NCI-H446 treated with DMSO at 0.1 percent for 48 hours (cell line): ENCODE results near the gene OR10H1.
"Not testable (repeated sequence)": the region's sequence is repeated elsewhere in the genome, so short reads cannot be mapped to it uniquely, and the experiment has no call there.

Experiments used
- DNase-seq: peaks from one replicate; lab custom pipeline; 2025; lab: John Stamatoyannopoulos, UW

OR10H1 gene, protein sequence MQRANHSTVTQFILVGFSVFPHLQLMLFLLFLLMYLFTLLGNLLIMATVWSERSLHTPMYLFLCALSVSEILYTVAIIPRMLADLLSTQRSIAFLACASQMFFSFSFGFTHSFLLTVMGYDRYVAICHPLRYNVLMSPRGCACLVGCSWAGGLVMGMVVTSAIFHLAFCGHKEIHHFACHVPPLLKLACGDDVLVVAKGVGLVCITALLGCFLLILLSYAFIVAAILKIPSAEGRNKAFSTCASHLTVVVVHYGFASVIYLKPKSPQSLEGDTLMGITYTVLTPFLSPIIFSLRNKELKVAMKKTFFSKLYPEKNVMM

DNA sequence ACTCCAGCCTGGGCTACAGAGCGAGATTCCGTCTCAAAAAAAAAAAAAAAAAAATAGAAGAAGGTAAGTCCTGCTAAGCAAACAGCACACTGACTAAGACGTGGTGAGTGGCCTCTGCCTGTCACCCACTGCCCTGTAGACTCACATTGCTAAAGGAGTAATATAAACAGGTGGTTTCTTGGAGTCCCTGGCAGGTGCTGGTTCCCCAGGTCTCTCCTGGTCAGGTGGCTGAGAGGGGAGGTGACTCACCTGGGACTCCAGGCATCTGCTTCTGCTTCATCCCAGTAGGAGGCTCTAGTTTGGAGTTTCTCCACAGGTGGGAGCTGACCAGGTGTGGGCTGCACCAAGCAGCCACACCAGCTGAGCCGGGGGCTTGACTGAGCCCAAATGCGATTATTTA is at the start of gene OR10H1:
Gene OR10H1, minus strand, starts transcription at position 359 of the 400 bp plus-strand sequence. CDS start 7,627 bp downstream, outside the sequence.
- no peak for DNase-seq

DNA sequence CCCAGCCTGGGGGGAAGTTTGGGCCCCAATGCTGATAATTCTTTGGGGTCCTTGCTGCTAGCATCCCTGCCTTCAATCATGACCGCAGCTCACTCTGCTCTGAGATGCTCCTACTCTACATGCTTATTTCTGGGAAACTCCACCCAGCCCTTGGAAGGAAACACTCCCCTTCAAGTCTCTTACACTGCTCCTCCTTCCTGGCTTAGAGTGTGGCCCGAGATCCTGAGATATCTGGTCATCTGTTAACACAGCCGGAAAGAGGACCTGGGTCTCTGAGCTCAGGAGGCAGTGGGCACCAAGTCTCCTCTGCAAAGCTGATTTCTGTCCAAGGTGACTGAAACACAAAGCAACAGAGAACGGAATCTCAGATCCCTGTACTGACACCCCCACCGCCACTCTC is 49.4 kb upstream of the OR10H1 start:
- DNase-seq, result no peak

DNA sequence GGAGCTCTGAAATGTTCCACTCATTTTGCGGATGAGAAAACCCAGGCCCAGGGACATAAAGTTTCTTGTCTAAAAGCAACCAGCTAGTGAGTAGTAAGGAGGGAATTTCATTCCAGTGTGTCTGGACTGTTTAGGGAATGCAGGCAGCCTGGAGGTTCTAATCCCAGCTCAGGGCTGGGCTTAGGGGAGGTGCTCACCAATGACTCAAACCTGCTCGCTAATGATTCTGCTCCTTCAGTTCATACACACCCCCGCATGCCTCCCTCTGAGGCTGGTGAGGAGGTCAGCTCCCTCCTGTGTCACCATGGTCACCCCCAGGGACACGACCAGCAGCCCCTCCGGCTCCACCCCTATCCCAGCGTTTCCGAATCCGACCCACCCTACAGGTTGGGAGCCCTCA is 47.8 kb upstream of the OR10H1 start:
- DNase-seq, result no peak

DNA sequence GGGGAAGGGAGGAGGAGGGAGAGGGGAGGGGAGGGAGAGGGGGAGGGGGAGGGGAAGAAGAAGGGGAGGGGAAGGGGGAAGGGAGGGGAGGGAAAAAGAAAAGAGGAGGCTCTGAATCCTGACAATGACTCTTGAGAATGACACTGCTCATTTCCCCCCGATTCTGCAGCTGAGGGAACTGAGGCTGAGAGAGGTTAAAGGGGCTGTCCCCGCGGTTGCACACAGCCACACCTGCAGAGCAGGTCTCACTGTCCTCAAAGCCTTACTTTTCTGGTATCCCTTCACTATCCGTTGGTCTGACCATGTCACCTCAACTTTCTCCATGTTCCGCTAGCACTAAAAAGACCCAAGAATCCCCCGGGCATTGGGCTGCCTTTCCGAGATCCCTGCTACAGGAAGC is 47.0 kb upstream of the OR10H1 start:
- DNase-seq, result no peak

DNA sequence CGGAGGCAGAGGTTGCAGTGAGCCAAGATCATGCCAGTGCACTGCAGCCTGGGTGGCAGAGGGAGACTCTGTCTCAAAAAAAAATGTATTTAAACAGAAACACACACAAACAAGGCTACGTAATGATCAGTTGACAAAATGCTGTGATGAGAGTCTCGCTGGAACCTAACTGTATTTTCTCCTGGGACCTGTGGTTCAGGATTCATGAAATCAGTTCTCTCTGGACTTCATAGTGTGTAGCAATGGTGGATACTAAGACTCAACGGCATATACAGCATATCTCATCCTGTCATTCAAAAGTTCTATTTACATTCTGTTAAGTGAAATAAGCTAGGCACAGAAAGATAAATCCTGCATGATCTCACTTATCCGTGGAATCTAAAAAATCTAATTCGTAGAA is 45.1 kb upstream of the OR10H1 start:
- DNase-seq, result no peak

DNA sequence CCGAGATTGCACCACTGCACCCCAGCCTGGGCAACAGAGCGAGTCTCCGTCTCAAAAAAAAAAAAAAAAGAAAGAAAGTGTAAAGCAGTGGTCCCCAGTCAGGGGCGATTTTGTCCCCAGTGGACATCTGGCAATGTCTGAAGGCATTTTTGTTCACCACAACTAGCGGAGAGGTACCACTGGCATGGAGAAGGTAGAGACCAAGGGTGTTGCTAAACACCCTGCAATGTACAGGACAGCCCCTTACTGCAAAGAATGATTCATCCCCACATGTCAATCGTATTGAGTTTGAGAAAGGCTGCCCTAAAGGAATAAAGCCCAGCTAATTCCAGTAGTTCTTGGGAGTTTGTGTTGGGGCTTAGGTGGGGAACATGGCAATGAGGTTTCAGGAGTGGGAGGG is 43.7 kb upstream of the OR10H1 start:
- DNase-seq, result no peak

DNA sequence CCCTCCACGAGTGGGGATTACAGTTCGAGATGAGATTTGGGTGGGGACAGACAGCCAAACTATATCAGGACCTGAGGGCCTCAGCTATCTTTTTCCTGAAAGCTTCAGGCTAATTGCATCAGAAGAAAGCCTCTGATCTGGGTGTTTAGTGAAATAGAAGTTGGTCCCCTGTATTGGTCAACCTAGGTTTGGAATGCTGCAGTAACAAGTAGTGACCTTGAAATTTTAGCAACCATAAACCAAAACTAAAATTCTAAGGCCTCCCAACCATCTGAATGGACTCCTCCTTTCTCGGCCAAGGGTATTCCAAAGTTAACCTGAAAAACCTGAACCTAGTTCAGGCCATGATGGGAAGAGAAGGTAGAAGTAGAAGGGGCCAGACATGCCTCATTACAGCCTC is 34.9 kb upstream of the OR10H1 start:
- no peak for DNase-seq

DNA sequence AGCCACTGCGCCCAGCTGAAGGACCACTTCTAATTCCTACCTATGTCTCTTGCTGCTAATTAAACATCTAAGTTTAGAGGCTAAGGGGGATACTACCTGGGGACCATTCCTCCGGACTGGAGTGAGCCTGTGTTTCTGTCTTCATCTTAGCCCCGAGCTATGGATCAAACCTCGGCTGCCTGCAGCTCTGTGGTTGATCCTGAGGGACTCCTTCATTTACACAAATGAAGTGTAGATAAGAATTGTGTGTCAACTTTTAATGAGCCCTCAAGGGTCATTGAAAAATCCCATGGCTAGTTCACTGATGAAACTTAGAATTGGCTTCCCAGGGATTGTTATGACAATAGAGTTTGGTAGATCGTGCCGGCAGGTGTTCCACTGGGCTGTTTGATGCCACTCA is 31.5 kb upstream of the OR10H1 start:
- DNase-seq, result no peak

DNA sequence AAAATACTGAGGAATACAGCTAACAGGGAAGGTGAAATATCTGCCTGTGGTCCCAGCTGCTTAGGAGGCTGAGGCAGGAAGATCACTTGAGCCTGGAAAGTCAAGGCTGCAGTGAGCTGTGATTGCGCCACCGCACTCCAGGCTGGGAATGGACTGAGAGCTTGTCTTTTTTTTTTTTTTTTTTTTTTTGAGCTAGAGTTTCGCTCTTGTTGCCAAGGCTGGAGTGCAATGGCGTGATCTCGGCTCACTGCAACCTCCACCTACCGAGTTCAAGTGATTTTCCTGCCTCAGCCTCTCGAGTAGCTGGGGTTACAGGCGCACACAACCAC is 28.4 kb upstream of the OR10H1 start:
- DNase-seq, result not testable (repeated sequence)

DNA sequence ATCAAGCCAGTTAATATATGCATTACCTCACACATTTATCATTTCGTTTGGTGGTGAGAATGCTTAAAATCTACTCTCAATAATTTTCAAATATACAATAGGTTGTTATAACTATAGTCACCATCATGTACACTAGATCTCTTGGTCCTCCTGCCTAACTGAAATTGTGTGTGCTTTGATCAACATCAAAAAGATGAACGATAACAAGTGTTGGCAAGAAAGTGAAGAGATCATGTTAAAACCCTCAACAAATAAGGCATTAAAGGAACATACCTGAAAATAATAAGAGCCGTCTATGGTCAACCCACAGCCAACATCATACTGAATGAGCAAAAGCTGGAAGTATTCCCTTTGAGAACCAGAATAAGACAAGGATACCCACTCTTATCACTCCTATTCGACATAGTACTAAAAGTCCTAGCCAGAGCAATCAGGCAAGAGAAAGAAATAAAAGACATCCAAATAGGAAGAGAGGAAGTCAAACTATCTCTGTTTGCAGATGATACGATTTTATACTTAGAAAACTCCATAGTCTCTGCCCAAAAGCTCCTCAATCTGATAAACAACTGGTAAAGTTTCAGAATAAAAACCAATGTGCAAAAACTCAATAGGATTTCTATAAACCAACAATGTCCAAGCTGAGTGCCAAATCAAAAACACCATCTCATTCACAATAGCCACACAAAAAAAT is 27.9 kb upstream of the OR10H1 start:
- DNase-seq, result no peak

DNA sequence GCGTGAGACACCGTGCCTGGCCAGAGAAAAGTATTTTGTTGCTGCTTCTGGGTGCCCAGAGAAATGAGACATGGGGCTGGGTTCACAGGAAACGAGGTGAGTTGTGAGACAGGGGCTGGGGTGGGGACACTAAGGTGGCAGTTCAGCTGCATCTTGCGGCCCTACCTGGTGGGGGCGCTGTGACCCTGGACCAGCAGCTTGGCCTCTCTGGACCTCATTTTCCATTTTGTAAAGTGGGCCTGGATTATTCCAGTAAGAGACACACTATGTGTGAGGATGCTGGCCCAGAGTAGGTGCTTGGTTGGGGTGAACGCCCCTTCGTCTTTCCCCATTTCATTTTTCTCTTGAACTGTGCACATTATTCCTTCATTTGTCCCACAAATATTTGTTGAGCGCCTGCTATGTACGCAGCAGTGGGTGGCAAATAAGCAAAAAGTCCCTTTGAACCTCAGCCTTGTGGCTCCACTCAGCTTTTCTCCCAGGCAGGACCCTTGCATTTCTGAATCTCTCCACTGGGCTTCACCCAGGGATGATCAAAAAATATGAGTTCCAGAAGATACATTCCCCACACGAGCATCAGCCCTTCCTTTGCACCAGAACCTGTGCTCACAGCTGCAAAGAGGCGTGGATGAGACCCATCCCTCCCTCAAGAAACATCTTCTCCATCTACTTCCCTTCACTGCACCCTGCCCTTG is 26.6 kb upstream of the OR10H1 start:
- no peak for DNase-seq

DNA sequence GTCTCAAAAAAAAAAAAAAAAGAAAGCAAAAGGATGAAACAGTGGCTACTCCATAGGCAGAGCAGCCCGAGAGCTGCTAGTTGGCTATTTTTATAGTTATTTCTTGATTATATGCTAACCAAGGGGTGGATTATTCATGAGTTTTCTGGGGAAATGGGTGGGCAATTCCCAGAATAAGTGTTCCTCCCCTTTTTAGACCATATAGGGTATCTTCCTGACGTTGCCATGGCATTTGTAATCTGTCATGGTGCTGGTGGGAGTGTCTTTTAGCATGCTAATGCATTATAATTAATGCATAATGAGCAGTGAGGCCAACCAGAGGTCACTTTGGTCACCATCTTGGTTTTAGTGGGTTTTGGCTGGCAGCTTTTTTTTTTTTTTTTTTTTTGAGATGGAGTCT is 25.4 kb upstream of the OR10H1 start:
- no peak for DNase-seq

DNA sequence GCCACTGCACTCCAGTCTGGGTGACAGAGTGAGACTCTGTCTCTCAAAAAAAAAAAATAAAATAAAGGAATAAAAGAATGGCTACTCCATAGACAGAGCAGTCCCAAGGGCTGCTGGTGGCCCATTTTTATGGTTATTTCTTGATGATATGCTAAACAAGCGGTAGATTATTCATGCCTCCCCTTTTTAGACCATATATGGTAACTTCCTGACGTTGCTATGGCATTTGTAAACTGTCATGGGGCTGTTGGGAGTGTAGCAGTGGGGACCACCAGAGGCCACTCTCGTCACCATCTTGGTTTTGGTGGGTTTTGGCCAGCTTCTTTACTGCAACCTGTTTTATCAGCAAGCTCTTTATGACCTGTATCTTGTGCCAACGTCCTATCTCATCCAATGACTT is 24.4 kb upstream of the OR10H1 start:
- not testable (repeated sequence) for DNase-seq

DNA sequence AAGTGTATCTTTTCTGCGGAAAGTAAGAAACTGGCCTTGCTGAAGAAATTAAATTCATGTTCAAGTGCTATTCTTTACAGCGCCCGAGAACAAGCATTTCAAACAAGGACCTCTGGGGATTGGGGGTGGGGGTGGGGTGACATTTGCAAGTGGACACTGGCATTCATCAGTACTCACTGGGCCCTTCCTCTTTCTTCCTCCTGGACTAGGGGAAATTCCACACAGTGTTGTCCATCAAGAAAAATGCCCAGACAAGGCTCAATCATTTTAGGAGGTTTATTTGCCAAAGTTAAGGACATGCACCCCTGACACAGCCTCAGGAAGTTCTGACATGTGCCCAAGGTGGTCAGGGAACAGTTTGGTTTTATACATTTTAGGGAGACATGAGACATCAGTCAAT is 22.9 kb upstream of the OR10H1 start:
- DNase-seq, result no peak

DNA sequence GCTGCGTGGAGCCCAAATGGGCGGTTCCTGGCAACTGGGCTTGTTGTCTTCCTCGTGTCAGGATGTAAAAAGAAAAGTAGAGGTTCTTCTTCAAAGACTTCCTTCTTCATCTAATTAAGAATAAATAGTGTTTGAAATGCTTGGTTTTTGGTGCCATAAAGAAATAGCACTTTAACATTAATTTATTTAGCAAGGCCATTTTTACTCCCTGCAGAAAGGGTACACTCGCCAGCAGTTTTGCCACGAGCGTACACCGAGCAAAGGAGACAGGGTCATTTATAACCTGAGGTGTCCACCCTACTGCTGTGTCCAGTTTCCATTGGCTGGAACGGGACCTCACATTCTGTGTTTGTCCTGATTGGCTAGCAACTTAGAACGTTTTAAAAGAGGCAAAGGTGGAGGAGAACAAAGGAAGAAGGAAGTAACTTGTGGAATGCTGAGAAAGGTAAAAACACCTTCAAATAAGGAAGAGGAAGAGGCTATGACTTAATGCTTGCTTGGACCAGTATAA is 21.8 kb upstream of the OR10H1 start:
- no peak for DNase-seq

DNA sequence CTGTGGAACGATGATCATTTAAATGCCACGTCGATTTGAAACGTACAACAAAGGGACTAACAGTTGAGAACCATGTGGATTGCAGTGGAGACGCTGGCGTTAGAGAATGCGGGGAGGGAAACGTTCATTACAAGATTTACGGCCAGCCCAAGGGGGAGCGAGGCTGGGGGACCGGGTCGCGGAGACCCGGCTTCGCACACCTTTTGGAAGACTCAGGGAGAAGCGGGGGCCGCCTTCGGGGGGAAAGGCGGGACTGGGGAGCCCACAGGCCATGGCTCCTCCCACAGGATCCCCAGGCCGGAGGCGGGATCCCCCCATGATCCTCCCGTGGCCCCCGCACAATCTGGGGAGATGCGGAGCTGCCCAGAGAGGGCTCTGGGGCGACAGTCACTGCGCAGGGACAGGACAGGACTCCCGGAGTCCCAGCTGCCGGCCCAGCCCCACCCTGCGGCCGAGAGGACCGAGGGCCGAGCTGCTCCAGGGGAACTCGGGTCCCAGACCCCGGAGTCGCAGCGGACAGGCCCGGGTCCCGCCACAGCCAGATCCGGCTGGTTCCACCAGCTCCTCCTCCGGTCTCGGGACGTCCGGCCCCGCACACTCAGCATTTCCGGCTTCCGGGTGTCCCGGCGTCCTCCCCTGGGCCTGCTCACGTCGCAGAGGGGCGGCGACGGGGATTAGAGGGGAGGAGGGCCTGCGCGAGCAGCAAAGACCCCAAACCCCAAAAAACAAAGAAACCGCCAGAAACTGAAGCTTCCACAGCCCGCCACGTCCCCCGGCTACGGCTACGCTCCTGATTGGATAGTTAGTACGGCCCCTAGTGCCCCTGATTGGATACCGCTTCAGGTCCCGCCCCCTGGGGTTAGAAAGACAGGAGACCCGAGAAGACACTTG is 21.1 kb upstream of the OR10H1 start:
- DNase-seq, result peak; percentile 80

DNA sequence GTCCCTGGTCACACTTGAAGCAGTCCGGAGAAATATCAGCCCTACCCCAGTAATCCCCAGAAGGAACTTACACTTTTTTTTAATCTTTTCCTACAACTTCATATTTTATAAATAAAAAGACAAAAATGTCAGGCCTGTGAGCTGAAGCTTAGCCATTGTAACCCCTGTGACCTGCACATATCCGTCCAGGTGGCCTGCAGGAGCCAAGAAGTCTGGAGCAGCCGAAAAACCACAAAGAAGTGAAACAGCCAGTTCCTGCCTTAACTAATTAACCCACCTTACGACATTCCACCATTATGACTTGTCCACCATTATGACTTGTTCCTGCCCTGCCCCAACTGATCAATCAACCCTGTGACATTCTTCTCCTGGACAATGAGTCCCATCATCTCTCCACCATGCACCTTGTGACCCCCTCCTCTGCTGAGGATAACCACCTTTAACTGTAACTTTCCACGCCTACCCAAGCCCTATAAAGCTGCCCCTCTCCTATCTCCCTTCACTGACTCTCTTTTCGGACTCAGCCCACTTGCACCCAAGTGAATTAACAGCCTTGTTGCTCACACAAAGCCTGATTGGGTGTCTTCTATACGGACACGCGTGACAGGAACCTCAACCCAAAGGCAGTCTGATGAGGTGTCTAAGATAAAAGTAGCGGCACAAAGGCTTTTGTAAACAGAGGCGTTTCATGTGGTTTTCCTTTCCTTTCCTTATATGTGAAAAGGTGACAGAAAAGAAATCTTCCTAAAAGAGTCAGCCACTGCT is 20.3 kb upstream of the OR10H1 start:
- not testable (repeated sequence) for DNase-seq

DNA sequence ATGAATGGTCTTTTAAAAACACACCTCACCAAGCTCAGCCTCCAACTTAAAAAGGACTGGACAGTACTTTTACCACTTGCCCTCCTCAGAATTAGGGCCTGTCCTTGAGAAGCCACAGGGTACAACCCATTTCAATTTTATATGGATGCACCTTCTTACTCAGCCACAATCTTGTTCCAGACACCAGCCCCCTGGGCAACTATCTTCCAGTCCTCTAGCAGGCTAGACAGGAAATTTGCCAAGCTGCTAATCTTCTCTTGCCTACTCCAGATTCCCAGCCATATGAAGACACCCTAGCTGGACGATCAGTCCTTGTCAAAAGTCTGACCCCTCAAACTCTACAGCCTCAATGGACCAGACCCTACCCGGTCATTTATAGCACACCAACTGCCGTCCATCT is 18.8 kb upstream of the OR10H1 start:
- DNase-seq, result not testable (repeated sequence)

DNA sequence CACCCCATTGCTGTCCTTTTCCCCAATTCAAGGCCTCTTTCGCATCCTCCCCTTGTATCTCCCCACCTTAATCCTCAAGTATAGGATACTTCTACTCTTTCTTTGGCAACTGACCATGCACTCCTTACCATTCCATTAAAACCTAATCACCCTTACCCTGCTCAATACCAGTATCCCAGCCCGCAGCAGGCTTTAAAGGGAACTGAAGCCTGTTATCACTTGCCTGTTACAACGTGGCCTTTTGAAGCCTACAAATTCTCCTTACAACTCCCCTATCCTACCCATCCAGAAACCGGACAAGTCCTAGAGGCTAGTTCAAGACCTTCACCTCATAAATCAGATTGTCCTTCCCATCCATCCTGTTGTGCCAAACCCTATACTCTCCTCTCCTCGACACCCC is 16.2 kb upstream of the OR10H1 start:
- no peak for DNase-seq

DNA sequence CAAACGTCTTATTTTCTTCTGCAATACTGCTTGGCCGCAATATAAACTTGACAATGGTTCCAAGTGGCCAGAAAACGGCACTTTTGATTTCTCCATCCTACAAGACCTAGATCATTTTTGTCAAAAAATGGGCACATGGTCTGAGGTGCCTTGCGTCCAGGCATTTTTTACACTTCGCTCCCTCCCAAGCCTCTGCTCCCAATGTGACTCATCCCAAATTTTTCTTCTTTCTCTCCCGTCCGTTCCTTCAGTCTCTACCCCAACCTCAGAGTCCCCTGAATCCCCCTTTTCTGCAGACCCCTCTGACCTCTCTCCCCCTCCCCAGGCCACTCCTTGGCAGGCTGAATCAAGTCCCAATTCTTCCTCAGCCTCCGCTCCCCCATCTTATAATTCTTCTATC is 14.3 kb upstream of the OR10H1 start:
- no peak for DNase-seq

DNA sequence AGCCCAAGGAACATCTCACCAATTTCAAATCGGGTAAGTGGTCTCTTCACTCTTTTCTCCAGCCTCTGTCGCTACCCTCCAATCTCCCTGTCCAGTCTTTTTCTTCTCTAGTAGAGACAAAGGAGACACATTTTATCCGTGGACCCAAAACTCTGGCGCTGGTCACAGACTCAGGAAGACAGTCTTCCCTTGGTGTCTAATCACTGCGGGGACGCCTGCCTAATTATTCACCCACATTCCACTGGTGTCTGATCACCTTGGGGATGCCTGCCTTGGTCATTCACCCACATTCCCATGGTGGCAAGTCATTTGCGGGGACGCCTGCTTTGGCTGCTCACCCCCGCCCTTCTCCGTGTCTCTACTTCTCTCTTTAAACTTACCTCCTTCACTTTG is 13.8 kb upstream of the OR10H1 start:
- no peak for DNase-seq
